HG03097 (cell line): ENCODE data around the gene RNF39.
A peak's percentile ranks its signal among the peaks of the same experiment; 100 is the strongest.
"Not testable (repeated sequence)": the region's sequence is repeated elsewhere in the genome, so short reads cannot be mapped to it uniquely, and the experiment has no call there.

Source experiments
- ATAC-seq: cut with Tn5 transposase; IDR thresholded peaks from one replicate; pipeline ENCODE4 v1.9.1; 2021; ENCODE audit not compliant: unreplicated experiment, low FRiP score

Gene RNF39

GRCh38 chr6:30062471-30063178, 12.9 kb downstream of the RNF39 start:
- no peak for ATAC-seq

DNA sequence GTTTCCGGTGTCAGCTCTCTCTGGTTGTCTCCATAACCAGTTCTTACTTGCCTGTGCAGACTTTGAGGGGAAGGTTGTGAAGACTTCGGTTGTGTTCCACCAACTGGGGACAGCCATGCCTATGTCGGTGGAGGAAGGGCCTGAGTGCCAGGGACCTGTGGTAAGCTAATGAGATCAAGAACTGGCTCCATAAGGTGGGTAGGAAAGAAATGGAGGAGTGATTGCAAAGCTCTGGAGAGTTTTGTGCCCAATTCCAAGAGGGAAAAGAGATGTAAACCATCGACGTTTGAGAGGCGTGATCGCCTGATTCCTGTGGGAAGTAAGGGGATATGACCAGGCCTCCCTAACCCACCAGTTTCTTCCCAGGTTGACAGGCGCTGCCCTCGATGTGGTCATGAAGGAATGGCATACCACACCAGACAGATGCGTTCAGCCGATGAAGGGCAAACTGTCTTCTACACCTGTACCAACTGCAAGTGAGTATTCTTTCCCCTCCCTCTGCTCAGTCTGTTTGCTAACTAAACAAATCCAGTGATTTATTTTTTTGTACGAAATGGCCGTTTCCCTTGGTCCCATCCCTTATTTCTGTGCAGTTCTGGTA, 13.6 kb downstream of the RNF39 start:
- ATAC-seq = peak; percentile 8

DNA sequence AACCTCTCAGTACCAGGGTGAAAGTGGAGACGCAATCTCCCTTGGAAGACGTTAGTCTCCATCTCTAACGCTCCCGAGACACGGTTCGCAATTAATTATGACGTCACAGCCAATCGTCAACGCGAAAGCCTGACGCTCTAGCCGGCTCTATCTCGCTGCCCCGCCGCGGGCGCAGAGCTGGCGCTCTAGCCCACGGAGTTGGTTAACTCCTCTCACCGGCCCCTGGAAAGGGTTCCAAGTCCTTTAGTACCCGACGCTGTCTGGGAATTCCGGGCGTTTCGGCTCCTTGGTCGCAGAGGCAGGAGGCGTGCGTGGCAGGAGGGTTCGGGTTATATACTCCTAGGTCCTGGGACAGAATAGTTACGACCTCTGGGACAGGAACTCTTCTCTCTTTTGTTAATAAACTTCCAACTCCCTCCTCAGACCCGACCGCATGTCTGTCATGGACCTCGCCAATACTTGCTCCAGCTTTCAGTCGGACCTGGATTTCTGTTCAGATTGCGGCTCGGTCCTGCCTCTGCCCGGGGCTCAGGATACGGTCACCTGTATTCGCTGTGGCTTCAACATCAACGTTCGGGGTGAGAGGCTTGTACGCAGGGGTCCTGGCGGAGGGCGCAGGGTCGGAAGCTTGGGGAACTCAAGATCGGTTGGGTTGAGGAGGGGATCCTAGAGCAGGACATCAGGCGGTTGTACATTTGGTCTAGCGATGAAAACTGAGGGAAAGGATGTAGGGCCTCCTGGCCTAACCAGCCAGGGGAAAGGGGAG, 14.3 kb downstream of the RNF39 start, which contains the start of gene POLR1H:
TSS of gene POLR1H (plus strand) at position 174 of the 766 bp plus-strand sequence. CDS start at position 434, 260 bp downstream.
- ATAC-seq = peak; percentile 62

DNA sequence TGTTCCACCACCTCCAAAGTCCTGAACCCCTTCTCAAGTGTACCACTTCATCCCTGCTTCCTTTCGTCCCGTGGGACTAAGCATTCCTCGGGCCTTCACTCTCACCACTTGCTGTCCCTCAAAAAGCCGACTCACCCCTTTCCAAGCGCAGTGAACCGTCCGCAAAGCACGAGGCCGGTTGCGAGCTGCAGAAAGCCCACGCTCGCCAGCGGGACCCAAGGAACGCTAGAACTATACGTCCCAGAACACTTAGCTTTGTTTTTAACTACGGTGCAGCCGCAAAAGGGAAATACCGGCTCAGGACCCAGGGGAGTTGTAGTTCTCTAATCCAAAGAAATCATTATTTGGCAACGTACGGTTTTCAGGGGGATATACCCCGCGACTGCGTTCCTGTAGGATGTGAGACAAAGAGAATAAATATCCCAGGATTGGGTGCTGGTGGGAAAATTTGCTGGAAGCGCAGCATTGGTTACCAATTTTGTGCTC, 14.9 kb downstream of the RNF39 start:
- ATAC-seq = peak; percentile 8

- no peak for ATAC-seq
These were observed 20.1 kb downstream of the RNF39 start for GRCh38 chr6:30055513-30055912.

GRCh38 chr6:30053682-30054081, 21.9 kb downstream of the RNF39 start:
- ATAC-seq = no peak

GRCh38 chr6:30047220-30047619, 28.3 kb downstream of the RNF39 start:
- ATAC-seq = no peak

- ATAC-seq = no peak
These were observed 30.9 kb downstream of the RNF39 start for GRCh38 chr6:30044630-30045029.

GRCh38 chr6:30043744-30044143, 31.8 kb downstream of the RNF39 start:
- no peak for ATAC-seq

- no peak for ATAC-seq
These were observed 32.7 kb downstream of the RNF39 start for GRCh38 chr6:30042914-30043313.

DNA sequence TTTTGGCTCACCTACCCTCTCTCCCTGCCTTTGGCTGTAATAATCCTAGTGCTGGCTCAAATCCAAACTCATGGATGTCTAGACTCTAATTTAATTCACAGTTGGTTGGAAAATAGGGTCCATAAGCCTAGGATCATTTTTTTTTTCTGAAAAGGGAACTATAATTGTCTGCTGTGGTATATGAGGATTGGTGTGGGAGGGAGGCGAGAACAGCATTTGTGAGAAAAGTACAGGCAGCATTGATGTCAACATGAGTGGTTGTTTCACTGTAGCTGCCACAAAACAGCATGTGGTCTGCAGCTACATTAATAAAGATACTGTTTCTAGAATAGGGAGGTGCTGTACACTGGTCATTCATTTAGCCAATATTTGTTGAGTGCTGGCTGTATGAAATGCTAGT, 33.1 kb downstream of the RNF39 start:
- ATAC-seq = no peak

DNA sequence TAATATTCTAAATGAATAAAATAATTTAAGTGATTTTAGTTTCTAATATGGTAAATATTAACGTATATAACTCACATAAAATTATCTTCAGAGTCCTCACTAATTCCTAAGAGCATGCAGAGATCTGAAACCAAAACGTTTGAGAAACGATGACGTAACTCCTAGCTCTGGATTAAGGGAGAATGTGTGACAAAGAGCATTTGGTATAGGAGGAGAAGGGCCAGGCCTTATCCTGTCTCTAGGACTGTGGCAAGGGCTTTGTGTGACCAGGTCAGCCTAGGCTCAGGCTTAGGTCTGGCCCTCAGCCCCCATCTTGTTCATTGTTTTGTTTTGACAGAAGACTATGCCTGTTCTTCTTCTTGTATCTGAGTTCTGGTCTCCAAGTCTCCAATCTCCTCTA, 33.7 kb downstream of the RNF39 start:
- no peak for ATAC-seq

DNA sequence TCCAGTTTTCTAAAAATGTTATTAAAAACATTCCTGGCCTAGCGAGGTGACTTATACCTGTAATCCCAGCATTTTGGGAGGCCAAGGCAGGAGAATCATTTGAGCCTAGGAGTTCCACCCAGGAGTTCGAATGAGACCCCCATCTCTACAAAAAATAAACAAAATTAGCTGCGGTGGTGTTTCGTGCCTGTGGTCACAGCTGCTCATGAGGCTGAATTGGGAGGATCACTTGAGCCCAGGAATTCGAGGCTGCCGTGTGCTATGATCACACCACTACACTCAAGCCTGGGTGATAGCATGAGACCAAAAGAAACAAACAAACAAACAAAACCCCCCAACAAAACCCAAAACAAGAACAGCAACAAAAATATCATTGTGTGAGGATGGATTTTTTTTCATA, 34.3 kb downstream of the RNF39 start:
- no peak for ATAC-seq

- no peak for ATAC-seq
These were observed 38.3 kb downstream of the RNF39 start for GRCh38 chr6:30037182-30037788.

GRCh38 chr6:30035784-30036183, 39.8 kb downstream of the RNF39 start:
- no peak for ATAC-seq

DNA sequence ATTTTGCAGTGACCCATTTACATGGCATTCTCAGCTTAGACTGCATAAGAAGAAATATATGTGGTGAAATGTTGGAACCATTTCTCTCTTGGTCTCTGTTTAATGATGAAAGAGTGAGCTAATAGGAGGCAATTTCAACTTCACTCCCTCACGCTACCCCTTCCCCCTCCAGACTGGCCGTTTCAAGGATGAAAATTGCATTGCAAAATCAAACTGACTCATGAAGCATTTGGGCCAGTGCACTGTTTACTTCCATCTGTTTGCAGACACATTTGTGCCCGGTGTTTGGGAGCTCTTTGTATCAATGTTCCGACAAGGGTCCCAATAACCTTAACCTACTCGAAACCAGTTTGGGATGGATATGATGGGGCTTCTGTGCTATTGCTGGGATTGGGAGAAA, 42.1 kb downstream of the RNF39 start:
- ATAC-seq = not testable (repeated sequence)

DNA sequence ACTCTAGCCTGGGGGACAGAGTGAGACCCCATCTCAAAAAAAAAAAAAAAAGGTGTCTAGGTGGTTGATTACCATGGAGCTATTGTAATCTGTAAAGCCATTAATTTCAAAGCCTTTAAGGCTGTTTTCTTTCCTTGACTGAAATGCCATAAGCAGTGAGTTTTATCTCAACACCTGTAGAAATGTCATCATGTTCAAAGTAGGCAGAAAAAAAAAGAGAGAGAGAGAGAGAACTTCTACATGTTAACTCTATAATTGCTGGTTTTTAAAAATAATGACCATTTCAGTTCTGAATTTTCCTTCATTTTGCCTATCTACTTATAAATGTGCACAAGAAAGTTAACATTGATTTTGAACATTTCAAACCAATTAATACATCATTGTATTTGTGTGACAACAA, 44.2 kb downstream of the RNF39 start:
- ATAC-seq = no peak

- no peak for ATAC-seq
These were observed 46.0 kb downstream of the RNF39 start for GRCh38 chr6:30029588-30029987.

- no peak for ATAC-seq
These were observed 50.4 kb downstream of the RNF39 start for GRCh38 chr6:30025186-30025585.

- ATAC-seq = not testable (repeated sequence)
These were observed 52.9 kb downstream of the RNF39 start for GRCh38 chr6:30022712-30023111.

DNA sequence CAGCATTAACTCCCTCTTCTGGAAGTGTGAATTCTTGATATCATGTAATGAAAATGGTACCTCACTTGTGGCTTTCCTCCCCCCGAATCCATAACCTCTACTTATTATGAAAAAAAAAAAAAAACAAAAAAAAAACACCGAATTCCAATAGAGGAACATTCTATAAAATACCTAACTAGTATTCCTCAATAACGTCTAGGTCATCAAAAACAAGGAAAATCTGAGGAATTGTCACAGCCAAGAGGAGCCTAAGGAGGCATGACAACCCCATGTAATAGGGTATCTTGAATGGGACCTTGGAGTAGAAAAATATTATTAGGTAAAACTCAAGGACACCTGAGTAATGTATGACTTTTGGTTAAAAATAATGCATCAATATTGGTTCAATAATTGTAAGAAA, 53.4 kb downstream of the RNF39 start:
- ATAC-seq = no peak
